Astrocyte (in vitro differentiated cells and primary cell): Measurements from ENCODE around the gene CMTM4.

Experiments
- EZH2 ChIP-seq: IDR thresholded peaks from 2 replicates; pipeline ENCODE4 v1.6.1; 2012; ENCODE audit warnings: mild to moderate bottlenecking, low read length, inconsistent platforms; ENCODE audit not compliant: insufficient read depth
- TF ChIP-seq, protein P1 (sequence below): IDR thresholded peaks from 2 replicates; pipeline ENCODE4 v1.5.1; 2011; ENCODE audit warnings: low read depth, mild to moderate bottlenecking, inconsistent platforms, low read length, moderate library complexity; ENCODE audit not compliant: insufficient read depth

- TF ChIP-seq, protein P1, sequence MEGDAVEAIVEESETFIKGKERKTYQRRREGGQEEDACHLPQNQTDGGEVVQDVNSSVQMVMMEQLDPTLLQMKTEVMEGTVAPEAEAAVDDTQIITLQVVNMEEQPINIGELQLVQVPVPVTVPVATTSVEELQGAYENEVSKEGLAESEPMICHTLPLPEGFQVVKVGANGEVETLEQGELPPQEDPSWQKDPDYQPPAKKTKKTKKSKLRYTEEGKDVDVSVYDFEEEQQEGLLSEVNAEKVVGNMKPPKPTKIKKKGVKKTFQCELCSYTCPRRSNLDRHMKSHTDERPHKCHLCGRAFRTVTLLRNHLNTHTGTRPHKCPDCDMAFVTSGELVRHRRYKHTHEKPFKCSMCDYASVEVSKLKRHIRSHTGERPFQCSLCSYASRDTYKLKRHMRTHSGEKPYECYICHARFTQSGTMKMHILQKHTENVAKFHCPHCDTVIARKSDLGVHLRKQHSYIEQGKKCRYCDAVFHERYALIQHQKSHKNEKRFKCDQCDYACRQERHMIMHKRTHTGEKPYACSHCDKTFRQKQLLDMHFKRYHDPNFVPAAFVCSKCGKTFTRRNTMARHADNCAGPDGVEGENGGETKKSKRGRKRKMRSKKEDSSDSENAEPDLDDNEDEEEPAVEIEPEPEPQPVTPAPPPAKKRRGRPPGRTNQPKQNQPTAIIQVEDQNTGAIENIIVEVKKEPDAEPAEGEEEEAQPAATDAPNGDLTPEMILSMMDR = no peak
- TF ChIP-seq EZH2 = no peak
Observed at GRCh38 chr16:66681676-66682075, 14.9 kb downstream of the CMTM4 start.
